HG02678 (cell line): ENCODE data around the gene TSPOAP1.

ENCODE experiments used
- ATAC-seq: cut with Tn5 transposase; IDR thresholded peaks from one replicate; pipeline ENCODE4 v1.9.1; 2021; ENCODE audit warnings: mild to moderate bottlenecking, moderate library complexity; ENCODE audit not compliant: unreplicated experiment

Gene TSPOAP1

GRCh38 chr17:58280480-58281217 lies 47.9 kb downstream of the TSPOAP1 start, which contains the start of gene MPO:
TSS of gene MPO (minus strand) at chr17:58280935. CDS start at chr17:58280758, 177 bp downstream.
- no peak for ATAC-seq

DNA sequence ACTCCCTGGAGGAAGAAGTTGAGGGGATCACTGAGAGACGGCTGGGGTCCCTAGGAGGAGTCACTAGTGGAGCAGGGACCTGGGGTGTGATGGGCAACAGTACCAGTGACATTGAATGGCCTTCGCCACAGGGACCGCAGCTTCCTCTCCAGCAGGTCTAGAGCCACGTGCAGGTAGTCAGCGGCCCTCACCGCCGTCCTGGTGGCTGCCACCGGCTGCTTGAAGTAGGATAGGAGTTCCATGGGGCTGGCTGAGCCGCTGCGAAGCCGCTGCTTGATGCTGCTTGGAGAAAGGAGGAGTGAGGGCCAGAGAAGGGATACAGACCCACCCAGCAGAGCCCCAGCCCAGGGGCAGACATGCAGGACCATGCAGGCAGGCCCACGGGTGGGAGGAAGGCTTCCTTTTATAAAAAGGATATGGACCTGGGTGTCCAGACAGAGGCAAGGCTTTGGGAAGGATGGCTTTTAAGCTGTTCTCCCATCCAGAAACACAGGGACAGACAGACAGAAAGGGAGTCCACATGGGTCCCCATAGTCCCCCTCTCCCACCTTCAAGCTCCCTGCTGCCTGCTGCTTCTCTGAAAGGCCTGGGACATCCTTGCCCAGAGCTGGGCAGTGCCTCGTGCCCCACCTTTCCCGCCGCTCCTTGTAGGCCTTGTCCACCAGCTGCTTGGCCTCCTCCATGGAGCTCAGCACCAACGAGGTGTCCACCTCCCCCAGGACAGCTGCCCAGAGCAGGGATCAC lies 48.7 kb downstream of the TSPOAP1 start:
- no peak for ATAC-seq

DNA sequence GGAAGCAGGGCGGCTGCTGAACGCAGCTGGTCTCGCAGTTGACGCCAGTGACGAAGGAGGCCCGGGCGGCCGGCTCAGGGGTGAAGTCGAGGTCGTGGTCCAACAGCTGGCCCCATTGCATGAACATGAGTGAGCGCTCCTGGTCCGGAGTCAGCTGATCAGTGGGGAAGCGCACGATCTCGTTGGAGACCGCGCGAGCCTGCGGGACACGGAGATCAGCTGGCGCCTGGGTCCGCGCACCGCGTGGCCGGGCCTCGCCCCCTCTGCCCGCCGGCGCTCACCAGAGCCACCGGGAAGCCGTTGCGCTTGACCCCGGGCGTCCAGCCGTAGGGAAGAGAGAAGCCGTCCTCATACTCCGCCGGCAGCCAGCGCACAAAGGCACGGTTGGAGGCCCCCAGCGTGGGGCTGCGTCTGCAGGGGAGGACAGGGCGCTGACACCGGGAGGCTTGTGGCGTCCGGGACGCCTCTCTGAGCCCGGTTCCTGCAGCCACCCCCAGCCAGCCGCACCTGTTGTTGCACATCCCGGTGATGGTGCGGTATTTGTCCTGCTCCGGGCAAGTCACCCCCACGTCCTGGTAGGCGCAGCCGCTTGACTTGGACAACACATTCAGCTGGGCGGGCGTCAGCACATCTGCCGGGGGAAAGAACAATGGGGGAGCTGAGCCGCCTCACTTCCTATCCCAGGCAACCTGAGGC lies 49.4 kb downstream of the TSPOAP1 start:
- ATAC-seq = no peak

DNA sequence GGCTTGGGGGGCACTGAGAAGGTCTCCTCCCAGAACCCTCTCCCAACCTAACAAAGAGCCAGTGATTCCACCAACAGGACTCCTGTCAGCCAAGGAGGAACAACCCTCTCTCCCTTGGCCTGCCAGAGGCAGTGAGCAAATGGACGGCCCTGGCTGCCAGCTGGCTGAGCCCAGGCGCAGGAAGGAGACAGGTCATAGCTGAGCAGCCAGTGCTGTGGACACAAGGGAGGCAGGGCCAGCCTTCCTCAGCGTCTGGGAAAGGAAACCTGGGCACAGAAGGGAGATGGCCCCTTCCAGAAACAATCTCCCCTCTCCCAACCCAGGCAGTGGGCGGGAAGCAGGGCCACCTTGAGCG lies 50.0 kb downstream of the TSPOAP1 start:
- no peak for ATAC-seq

GRCh38 chr17:58277802-58278595 lies 50.6 kb downstream of the TSPOAP1 start:
- no peak for ATAC-seq

DNA sequence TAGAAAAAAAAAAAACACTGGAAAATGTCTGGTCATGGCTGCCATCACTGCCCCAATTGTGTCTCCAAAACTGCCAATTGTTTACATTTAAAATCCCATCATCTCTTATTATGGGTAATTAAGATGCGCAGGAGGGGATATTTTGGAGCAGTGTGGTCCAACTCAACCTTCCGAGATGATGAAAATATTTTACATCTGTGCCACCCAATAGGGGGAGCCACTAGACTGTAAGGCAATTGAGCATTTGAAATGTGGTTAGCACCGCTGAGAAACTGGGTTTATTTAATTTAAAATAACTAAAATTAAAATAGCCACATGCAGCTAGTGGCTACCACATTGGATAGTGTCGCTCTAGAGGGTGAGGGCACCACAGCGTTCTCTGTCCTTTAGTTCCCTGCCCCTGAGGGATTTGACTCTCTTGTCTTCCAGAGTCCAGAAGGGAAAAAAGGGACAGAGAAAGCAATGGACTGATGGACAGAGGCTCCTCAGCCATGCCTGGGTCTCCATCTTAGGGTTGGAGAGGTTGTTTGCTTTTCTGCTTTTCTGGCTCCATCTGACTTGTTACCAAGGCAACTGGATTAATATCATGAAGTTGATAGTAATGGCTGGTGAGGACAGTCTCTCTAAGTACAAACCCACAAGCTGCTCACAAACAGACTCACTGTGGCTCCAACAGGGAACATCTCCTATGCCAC lies 51.3 kb downstream of the TSPOAP1 start:
- ATAC-seq = no peak

- no peak for ATAC-seq
Measured at GRCh38 chr17:58276423-58276822, 52.2 kb downstream of the TSPOAP1 start.

DNA sequence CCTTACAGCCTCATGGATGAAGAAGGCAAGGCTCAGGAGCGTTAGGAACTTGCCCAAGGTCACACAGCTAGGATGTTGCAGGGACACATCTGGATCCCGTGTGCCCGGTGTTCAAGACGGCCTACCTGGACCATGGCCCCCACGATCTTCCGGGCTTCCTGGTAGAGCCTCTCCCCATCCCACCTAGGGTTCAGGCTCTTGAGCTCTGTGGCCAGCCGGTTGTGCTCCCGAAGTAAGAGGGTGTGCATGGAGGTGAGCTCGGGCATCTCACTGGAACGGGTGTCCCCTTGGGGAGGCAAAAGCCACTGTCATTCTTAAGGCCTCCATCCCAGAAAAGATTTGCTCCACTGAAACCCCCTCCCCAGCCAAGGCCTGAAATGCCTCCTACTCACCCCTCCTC lies 53.2 kb downstream of the TSPOAP1 start:
- no peak for ATAC-seq

GRCh38 chr17:58273453-58274104 lies 55.0 kb downstream of the TSPOAP1 start:
- no peak for ATAC-seq

- no peak for ATAC-seq
Measured at GRCh38 chr17:58272367-58273280, 56.0 kb downstream of the TSPOAP1 start.

GRCh38 chr17:58271216-58271931 lies 57.2 kb downstream of the TSPOAP1 start:
- ATAC-seq = no peak

DNA sequence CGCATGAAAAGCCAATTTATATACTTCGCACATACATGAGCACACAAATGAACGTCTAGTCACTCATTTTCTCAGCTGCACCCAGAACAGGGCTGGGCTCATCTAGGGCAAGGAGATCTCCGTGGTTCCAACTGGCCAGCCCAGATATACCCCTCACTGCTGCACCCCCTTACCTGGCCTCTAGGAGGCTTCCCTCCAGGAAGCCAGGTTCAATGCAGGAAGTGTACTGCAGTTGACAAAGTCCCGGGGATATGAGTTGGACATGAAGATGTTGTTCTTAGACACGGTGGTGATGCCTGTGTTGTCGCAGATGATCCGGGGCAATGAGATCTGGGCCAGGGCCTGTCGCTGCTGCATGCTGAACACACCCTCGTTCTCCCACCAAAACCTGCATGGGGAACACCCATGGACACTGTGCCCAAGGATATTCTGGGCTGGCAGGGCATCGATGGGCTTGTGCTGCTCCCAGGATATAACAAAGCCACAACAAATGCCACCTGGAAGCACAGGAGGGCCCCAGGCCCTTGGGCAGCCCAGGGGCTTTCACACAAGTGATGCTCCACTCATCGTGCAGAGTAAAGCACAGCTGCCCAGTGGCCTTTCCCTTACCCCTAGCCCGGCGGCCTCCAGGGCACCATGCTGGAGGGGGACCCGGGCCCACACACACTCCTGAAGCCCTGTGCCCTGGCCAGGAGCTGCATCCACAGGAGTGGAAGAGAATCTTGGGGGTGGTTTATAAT lies 57.9 kb downstream of the TSPOAP1 start:
- ATAC-seq = no peak

DNA sequence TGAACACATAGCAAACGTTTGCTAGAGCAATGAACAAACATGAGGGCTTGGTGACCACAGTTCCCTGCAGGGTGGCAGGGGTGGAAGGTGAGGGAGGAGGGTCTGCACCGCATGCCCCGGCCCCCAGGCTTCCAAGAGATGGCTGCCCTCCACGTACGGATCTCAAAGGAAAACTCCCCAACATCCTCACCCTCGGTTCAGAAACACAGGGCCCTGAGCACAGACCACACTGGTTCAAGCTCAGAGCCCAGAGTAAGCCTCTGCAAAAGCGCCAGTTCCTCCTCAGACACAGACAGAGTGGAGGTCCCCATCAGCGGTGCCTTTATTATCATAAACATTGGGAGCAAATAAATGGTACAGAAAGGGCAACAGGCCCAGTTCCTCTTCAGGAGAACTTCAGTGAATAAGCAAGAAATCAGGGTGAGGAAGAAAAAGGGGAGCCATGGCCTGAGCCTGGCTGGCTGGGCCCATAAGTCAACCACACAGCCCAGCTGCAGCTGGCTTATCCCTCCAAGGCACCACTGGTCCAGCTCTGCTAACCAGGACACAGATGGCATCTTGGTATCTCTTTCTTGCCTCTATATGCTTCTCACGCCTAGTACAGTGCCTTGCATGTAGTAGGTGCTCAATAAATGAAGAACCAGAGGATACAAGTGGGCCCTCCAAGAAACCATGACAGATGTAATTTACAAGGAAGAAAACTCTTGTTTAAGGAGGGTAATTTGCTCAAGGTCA lies 58.9 kb downstream of the TSPOAP1 start:
- no peak for ATAC-seq

- no peak for ATAC-seq
Measured at GRCh38 chr17:58268774-58269556, 59.6 kb downstream of the TSPOAP1 start.

- ATAC-seq = no peak
Measured at GRCh38 chr17:58268326-58268725, 60.3 kb downstream of the TSPOAP1 start.
